ENCODE results near the gene MRPL50.

DNA sequence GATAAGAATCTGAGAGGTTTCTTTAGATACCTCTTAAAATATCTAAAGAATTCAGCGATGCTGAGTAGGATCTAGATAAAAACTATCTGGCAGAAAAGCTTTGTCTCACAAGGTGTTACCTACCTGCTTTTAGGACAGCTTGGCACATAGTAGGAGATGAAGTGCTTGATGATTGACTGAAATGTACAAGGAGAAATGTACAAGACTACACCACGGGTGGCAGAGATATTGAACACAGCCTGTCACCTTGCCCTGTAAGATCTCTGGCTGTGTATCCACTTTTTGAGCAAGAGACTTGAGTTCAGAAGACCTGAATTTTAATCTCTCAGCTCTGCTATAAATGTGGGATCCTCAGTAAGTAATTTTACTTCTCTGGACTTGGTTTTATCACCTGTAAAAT lies 21.4 kb upstream of the MRPL50 start:
- TF ChIP-seq, protein P1, sequence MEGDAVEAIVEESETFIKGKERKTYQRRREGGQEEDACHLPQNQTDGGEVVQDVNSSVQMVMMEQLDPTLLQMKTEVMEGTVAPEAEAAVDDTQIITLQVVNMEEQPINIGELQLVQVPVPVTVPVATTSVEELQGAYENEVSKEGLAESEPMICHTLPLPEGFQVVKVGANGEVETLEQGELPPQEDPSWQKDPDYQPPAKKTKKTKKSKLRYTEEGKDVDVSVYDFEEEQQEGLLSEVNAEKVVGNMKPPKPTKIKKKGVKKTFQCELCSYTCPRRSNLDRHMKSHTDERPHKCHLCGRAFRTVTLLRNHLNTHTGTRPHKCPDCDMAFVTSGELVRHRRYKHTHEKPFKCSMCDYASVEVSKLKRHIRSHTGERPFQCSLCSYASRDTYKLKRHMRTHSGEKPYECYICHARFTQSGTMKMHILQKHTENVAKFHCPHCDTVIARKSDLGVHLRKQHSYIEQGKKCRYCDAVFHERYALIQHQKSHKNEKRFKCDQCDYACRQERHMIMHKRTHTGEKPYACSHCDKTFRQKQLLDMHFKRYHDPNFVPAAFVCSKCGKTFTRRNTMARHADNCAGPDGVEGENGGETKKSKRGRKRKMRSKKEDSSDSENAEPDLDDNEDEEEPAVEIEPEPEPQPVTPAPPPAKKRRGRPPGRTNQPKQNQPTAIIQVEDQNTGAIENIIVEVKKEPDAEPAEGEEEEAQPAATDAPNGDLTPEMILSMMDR (IDR thresholded peaks at IDR 0.05; ENCODE audit: insufficient read depth, low read length) = no peak
- TF ChIP-seq POLR2AphosphoS5 (IDR thresholded peaks at IDR 0.05; ENCODE audit: low read depth) (no peak), GABPA (IDR thresholded peaks at IDR 0.05; ENCODE audit: low read depth) (no peak)
